ENCODE data around the gene THSD4.

THSD4 gene

DNA sequence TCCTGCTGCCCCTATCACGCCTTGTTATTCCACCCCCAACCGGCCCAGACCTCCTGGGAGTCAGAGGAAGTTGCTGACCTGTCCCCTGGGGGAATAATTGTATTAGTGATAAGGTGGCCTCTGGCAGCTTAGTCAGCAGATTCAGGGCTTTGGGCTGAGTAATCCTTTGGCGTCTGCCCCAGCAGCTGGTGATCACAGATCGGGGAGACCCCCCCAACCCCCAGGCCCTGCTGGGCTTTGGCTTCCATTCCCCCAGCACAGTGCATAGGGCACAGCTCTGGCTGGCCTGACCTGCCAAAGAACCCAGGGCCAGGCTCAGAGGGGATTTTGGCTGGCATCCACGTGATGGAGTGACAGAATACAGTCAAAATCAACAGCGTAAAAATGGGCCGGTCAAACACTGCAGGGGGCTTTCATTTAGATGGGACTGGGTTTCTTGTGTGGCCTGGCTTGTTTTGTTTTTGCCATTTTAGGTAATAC is 691.2 kb downstream of the THSD4 start:
- DNase-seq, result no peak

DNA sequence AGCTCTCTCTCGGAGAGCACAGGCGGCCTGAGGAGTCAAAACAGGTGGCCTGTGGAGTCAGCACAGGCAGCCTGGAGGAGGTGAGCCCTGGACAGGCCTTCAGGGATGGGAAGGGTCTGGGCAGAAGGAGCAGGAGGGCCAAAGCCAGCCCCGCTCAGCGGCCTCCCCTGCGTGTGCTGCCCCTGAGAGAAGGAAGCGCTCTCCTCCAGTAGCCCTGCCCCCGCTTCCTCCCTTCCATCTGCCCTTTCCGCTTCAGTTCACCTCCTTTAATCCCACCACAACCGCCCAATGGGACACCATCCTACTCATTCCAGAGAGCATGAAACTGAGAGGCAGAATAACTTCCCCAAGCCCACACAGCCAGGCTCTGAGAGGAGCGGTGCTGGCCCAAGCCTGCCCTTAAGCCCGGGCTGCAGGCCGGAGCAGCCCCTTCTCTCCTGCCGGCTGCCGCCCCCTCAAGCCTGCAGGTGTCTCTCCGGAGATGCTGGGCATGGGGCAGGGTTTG is 691.9 kb downstream of the THSD4 start:
- DNase-seq, result no peak

DNA sequence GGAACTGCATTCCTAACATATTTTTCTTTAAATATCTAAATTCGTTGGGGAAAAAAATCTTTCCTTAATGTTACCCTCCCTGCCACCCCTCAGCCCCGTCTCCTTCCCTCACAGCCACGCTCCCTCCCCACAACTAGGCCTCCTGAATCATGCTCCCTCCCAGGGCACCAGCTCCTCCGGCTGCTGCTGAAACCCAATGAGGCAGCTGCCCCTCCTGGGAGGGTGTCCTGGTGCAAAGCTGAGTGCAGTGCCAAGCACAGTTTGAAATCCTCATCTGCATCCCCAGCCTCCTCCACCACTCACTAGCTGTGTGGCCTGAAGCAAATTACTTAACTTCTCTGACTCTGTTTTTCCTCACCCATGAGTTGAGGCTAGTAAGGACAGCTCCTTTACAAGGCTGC is 692.4 kb downstream of the THSD4 start:
- DNase-seq, result no peak

DNA sequence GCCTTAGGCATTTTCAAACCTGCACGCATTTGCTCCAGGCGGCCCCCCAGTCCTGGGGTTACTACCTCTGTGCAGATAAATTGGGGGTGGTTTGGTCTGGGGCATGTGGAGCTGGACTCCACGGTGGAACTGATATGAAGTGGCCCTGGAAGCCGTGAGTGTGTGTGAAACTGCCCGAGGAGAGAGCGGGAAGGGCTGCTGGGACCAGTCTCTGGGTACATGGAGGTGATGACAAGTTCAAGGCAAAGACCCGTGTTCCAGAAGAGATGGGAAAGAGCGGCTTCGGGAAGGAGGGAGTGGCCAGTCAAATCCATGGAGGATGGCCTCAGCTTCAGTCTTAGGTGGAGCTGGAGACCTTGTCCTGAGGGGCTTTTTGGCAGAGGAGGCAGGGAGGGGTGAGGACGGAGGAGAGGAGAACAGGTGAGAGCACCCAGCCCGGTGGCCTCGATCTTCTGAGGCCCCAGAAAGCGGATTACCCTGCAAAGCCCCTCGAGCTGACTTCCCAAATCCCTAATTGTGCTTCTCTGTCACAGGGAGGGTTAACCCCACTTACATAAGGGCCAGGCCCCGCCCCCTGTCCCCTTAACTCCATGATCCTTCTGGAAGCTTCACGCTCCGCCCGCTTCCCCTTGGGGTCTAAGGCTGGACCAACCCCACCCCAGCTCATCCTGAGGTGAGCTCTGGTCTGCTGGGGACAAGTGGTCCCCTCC is 693.2 kb downstream of the THSD4 start:
- no peak for DNase-seq

DNA sequence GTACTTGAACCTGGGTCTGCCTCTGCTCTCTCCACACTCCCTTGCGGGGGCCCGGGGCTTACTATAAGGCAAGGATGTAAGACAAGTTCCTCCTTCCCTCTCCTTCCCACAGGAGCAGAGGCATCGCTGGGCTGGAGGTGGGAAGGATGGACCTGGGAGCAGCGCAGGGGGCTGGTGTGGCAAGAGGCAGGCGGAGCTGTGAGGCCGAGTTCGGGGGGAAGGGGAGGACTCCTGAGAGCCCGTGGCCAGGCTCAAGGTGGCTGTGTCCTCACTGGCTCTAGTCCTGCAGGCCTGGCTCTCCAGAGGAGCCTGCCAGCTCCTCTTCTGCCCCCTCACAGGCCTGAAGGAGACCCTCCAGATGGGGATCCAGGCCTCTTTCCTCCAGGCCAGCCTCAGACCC is 694.1 kb downstream of the THSD4 start:
- no peak for DNase-seq

DNA sequence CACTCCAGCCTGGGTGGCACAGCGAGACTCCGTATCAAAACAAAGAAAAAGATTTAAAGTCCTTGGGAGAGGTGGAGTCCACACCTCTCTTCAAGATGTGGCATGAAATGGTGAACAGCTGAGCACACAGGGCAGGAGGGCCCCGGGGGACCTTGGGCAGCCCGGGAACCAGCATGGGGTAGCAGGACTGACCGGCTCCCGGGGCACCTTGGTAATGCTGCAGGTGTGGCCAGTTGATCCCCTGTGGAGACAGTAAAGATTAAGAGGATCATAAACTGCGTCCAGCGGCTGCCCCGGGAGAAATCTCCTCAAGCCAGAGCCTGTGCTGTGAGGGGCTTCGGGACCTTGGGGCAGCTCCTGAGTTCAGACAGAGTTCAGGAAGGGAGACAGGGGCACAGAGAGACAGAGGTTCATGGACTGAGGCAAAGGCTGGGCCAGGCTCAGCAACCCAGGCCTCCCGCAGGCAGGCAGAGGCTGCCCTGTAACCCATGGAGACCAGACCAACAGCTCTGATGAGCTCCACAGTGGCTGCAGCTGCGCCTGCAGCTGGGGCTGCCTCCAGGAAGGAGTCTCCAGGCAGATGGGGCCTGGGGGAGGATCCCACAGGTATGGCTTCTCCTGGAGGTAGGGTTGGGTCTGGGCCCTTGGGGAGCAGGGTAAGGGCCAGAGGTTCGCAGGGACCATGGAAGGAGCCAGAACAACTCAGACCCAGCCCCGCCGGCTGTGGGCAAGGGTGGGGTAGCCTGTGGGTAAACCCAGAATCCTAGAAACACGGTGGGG is 695.2 kb downstream of the THSD4 start, which contains the start of gene NR2E3:
Gene NR2E3, plus strand, starts transcription at position 299 of the 780 bp plus-strand sequence. Its CDS starts 190 bp downstream, at position 489.
- DNase-seq, result no peak

DNA sequence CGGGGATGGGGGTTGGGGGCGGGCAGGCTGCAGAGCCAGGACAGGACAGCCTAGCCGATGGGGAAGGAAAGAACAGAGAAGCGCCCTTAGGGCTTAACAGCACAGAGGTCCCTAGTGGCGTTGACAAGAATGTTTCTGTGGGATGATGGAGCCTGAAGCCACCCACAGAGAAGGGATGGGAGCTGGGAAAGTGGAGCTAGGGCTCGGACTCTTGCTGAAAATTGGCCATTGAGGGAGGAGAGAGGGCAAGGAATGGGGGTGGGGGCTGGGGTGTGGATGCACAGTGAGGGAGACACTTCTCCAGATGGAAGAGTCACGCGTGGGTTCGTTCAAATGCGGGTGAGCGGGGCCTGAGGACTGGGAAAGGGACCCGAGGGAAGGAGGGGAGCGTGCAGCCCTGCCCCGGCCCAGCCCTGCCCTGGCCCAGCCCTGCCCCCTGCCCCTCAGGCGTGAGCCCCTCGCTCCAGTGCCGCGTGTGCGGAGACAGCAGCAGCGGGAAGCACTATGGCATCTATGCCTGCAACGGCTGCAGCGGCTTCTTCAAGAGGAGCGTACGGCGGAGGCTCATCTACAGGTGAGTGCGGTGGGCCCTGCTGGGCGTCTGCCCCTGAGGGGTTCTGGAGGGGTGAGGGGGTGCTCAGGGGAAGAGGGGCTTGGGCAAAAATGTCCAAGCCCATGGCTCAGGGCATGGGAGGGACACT is 695.9 kb downstream of the THSD4 start:
- no peak for DNase-seq

DNA sequence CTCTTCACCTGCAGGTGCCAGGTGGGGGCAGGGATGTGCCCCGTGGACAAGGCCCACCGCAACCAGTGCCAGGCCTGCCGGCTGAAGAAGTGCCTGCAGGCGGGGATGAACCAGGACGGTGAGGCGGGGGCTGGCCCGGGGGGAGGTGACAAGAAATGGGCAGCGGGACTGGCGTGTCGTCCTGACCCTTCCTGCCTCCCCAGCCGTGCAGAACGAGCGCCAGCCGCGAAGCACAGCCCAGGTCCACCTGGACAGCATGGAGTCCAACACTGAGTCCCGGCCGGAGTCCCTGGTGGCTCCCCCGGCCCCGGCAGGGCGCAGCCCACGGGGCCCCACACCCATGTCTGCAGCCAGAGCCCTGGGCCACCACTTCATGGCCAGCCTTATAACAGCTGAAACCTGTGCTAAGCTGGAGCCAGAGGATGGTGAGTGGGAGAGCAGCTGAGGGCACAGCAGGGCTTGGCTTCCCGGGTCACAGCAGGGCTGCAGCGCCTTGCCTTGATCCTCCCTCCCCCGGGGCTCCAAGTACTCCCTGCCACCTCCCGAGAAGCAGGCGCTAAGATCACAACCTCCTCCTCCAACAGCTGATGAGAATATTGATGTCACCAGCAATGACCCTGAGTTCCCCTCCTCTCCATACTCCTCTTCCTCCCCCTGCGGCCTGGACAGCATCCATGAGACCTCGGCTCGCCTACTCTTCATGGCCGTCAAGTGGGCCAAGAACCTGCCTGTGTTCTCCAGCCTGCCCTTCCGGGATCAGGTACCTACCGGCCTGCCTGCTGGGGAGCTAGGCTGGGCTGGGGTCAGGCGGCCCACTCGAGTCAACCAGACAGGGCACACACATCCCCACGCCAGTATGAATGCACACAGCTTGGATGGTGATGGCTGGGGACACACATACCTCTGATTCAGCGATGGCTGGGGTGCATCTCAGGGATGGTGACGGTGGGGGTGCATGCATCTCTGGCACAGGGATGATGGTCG is 696.8 kb downstream of the THSD4 start:
- DNase-seq, result no peak

DNA sequence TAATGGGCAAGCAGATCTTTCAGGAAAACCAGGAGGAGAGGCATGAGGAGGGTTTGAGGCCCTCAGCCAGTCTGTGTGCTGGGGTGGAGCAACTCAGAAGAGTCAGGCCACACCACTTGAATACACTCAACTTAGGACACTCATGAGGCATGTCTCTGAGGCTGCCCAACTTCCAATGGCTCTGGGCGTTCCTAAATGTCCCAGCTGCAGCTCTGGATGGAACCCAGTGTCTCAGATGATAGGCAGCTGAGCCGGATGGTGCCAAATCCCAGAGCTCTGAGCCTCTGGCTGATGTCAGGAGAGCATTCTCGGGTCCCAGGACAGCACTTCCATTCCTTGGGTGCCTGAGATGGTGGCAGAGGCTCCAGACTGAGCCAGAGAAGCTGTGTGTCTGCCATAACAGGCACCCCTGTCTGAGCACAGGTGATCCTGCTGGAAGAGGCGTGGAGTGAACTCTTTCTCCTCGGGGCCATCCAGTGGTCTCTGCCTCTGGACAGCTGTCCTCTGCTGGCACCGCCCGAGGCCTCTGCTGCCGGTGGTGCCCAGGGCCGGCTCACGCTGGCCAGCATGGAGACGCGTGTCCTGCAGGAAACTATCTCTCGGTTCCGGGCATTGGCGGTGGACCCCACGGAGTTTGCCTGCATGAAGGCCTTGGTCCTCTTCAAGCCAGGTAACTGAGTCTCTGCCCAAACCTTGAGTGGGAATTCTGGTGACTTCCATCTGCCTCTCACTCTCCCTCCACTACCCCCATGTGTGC is 697.9 kb downstream of the THSD4 start:
- no peak for DNase-seq

DNA sequence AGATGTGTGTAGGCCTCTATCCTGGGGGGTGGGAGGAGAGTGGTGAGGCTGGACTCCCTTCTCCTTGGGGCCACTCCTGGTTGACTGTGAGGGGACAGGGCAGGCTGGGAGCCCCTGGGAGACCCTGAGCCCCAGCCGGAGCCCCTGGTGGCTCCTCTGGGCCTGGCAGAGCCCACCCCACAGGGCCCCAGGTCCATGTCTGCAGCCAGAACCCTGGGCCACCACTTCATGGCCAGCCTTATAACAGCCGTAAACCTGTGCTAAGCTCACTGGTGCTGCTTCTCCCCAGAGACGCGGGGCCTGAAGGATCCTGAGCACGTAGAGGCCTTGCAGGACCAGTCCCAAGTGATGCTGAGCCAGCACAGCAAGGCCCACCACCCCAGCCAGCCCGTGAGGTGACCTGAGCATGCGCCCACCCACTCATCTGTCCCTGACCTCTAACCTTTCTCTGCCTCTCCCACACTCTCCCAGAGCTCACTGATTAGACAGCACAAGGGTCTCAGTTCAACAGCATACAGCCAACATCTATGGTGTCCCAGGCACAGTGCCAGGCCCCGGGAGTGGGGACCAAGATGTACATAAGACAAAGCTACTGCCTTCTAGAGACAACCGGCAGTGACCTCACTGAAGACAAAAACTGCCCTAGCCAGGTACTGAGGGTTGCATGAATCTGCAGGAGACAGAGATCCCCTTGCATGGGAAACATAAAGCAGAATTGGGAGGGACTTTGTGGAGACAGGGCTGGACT is 698.6 kb downstream of the THSD4 start:
- DNase-seq, result no peak

DNA sequence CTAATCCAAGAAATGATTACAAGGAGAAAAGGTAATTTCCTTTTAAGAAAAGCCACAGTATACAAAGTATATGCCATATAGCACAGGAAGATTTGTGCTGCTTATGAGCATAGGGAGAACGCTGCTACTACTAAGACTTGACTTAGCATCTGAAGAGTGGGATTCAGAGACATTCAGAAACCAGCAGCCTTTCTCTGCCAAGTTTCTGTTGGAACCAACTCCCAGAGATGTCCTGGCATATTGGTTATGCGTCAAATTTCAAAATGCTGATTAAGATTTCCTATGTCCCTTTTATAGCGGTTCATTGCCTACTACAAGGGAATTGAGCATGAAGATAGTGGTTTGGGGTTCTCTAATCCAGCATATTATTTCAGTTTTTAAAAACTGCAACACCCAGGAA is 700.0 kb downstream of the THSD4 start:
- DNase-seq, result no peak

DNA sequence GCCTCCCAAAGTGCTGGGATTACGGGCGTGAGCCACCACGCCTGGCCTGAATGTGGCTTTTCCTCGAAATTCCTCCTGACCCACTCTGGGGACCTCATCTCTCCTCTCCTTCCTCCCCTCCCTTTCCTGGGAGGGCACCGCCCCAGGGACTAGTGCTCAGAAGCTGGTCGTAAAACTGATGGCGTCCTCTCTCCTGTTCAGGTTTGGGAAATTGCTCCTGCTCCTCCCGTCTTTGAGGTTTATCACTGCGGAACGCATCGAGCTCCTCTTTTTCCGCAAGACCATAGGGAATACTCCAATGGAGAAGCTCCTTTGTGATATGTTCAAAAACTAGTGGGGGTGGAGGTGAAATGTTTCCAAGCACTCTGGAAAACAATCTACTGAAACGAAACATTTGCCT is 702.1 kb downstream of the THSD4 start:
- DNase-seq, result no peak

DNA sequence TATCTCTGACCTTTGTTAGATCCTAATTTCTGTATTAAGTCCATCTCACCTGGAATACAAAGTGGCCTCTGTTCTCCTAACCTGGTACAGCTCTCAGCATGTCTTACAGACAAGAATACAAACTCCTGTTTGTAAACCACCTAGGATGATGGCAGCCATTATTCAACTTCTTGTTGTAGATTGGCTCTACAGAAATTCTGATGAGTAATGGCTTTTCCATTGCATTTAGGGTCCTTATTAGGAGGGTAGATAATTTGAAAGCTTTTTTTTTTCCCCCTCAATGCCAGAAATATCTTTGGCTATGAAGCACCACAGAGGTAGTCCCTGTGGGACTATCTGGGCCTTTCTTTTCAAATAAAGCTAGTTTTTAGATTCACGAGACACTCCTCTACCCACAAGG is 704.9 kb downstream of the THSD4 start:
- no peak for DNase-seq

DNA sequence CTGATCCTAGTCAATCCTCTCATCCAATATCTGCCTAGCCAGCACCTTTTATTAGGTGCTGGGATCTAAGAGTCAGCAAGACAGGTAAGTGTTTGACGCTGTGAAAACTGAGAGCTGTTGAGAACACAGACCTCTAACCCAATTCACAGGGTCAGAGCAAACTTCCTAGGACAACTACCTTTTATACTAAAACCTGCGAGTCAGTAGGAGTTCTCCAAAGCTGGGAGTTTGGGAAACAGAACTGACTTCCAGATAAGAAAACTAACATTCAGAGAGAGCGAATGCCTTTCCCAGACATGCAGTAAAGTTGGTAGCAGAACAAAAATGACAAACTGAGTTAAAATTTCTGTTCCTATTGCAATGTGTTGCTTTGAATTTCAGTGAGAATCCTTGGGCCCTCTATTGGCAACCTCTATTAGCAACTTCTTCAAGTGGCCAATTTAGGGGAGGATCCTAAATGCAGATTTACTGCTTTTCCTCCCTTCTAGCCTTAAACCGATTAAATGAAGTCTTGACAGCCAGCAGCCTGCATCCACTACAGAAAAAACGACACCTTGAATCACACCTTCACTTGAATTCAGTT is 706.4 kb downstream of the THSD4 start:
- DNase-seq, result no peak

DNA sequence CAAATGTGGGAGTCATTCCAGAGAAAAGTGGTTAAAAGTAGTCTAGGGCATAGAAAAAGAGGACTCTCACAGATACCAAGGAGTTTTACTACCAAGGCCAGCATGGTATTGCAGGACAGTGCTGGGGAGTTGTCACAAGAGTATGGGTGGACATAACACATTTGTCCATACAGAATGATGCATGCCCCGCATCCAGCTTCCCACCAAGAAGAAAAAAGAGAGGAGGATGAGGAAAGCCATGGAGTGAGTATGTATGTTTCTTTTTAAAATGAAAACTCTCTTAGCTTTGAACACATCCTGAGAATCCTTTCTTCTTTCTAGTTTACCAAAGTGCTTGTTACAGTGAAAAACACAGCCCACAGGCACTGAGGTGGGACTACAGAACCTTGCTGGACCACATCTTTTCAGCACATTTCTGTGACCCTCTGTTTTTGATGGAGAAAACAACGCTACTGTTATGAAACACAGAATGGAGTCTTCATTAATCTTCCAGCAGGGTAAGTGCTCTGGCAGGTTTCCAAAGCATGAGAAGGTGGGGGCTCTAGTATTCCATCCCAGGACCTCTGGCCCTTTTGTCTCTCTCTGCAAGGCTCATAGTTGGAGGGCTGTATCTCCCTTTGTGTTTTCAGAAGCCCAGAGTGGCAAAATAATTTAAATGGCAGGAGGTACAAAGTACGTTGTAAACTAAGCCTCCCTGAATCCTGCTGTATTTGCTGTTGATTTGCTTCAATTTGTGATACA is 707.8 kb downstream of the THSD4 start:
- no peak for DNase-seq

DNA sequence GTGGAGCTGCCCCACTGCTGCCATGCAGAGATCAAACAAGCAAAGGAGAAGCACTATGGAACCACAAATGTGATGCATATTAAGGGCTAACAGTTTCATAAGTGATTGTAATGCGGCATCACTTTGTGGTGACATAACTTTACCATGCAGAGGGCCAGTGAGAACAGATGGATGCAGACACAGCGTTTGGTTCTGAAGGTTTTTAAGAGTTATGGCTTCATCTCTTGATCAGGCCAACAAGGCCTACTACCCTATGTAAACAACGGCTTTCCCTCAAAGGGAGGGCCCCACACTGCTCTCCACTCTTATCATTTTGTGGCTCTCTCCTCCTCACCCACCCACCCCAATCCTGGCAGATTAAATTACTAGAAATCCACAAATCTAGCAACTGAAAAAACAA is 708.5 kb downstream of the THSD4 start:
- DNase-seq, result no peak

DNA sequence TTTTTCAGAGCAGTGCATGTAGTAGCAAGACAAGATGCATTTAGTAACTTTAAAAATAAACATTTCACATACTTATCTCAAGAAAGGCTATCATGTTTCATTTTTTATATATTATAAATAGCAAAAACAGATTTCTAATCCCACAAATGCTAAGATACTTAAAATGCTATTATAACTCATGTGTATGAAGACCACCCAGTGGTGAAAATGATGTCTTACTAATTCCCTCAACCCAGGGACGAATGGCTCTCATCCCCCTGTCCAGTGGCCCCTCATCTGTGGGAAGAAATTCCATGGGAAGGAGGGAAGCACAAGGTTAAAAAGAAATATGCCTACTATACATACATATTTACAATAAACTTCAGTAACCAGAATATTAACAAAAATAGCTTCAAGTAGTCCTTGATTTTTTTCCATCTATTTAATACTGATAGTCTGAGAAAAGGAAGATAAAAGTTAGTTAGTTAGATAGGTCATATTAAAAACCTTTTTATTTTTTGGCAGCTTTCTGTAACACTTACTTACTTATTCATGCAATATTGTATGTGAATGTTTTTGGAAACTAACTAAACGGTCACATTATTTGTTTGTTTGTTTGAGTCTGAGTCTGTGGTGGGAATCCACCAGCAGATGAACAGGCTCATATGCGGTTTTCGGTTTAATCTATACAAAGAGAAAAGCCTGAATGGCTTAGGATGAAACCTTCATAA is 709.9 kb downstream of the THSD4 start:
- no peak for DNase-seq

DNA sequence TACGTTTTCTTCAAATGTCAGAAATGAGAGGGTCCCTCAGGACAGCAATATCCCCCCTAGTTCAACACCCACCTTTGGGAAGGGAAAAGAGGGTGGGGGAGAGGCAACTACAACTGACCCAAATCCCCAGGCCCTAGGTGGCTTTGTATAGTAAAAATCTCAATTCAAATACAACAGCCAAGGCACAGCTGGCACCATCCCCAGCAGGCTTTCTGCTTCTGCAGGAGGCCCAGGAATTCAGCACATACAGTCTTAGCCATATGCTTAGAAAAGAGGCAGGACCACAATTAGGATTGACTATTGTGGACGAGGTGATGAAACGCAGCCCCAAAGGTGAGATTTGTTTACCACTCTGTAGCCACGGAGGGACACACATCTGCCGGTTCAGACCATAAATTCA is 710.9 kb downstream of the THSD4 start:
- DNase-seq, result no peak

DNA sequence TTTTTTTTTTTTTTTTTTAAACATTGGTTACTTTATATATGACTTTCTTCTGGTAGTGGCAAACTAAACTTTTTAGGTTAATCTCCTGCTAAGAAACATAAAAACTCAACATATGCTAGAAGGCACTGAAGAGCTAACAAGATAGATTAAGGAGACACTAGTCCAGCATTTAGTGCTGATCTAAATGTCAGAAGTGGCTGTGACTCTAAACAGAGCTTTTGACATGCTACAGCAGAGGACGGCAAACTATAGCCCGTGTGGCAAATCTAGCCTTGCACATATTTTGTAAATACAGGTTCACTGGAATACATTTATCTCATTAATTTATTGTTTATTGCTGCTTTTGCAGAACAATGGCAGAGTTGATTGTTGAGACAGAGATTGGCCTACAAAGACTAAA is 715.7 kb downstream of the THSD4 start:
- DNase-seq, result no peak
